Liver (tissue), 9 donors: Measurements from ENCODE around the gene CXCL11. TPM values are rescaled to one million over a fixed set of nuclear protein-coding genes. Genes with fewer than 3 reads are reported as not detected.

Source experiments
- DNase-seq: peaks from one replicate; pipeline ENCODE4 v3.0.0-alpha.2; 2017; ENCODE audit warnings: low spot score
- H3K27ac ChIP-seq, 2 donors: one replicate each; pipeline ENCODE4 v1.7.0; 2013; ENCODE audit warnings: inconsistent platforms in 2 of 2, low read length in 2 of 2, control low read depth in 1 of 2, low read depth in 1 of 2, mild to moderate bottlenecking in 1 of 2
- H3K27me3 ChIP-seq, 4 donors: one replicate each; pipeline versions ENCODE4 v1.6.1 to v1.7.0; 2013; ENCODE audit warnings: low read length in 3 of 4, inconsistent platforms in 1 of 4, mild to moderate bottlenecking in 1 of 4, moderate library complexity in 1 of 4; ENCODE audit not compliant: control insufficient read depth in 4 of 4, insufficient read depth in 4 of 4
- H3K36me3 ChIP-seq, 4 donors: one replicate each; pipeline versions ENCODE4 v1.6.1 to v1.7.0; 2013; ENCODE audit warnings: low read length in 3 of 4, mild to moderate bottlenecking in 3 of 4, low read depth in 1 of 4, moderate library complexity in 1 of 4; ENCODE audit not compliant: control insufficient read depth in 4 of 4, insufficient read depth in 3 of 4
- H3K4me1 ChIP-seq, 4 donors: one replicate each; pipeline versions ENCODE4 v1.6.1 to v1.7.0; 2013; ENCODE audit warnings: low read length in 3 of 4, mild to moderate bottlenecking in 3 of 4, moderate library complexity in 1 of 4; ENCODE audit not compliant: control insufficient read depth in 4 of 4, insufficient read depth in 4 of 4
- H3K4me3 ChIP-seq, 3 donors: one replicate each; pipeline versions ENCODE4 v1.6.1 to v1.7.0; 2013; ENCODE audit warnings: low read length in 3 of 3, control low read depth in 1 of 3, low read depth in 1 of 3, mild to moderate bottlenecking in 1 of 3
- H3K9ac ChIP-seq, 2 donors: one replicate each; pipeline ENCODE4 v1.7.0; 2013; ENCODE audit warnings: low read length in 2 of 2, mild to moderate bottlenecking in 2 of 2, moderate library complexity in 2 of 2, control low read depth in 1 of 2, low read depth in 1 of 2
- H3K9me3 ChIP-seq, 4 donors: one replicate each; pipeline versions ENCODE4 v1.6.1 to v1.7.0; 2013; ENCODE audit warnings: low read length in 3 of 4; ENCODE audit not compliant: control insufficient read depth in 4 of 4
- EGR1 ChIP-seq, 2 donors: IDR thresholded peaks; 2 replicates each; pipeline ENCODE4 v1.6.1; 2016 to 2018; ENCODE audit warnings: antibody characterized with exemption in 2 of 2, low read depth in 2 of 2
- FOXA1 ChIP-seq: IDR thresholded peaks from 2 replicates; pipeline ENCODE4 v1.6.1; 2016; ENCODE audit warnings: antibody characterized with exemption
- FOXA2 ChIP-seq: IDR thresholded peaks from 2 replicates; pipeline ENCODE4 v1.6.1; 2016; ENCODE audit warnings: antibody characterized with exemption
- HNF4A ChIP-seq, 2 donors: conservative IDR thresholded peaks; 2 replicates each; pipeline ENCODE4 v1.6.1; 2016; ENCODE audit warnings: antibody characterized with exemption in 2 of 2, mild to moderate bottlenecking in 2 of 2
- HNF4G ChIP-seq: IDR thresholded peaks from 2 replicates; pipeline ENCODE4 v1.6.1; 2016; ENCODE audit warnings: antibody characterized with exemption
- JUND ChIP-seq, 2 donors: IDR thresholded peaks; 2 replicates each; pipeline ENCODE4 v1.6.1; 2016; ENCODE audit warnings: antibody characterized with exemption in 2 of 2
- RAD21 ChIP-seq, 2 donors: IDR thresholded peaks; 2 replicates each; pipeline ENCODE4 v1.6.1; 2016; ENCODE audit warnings: antibody characterized with exemption in 2 of 2, mild to moderate bottlenecking in 2 of 2
- SP1 ChIP-seq: IDR thresholded peaks from 2 replicates; pipeline ENCODE4 v1.6.1; 2018; ENCODE audit warnings: antibody characterized with exemption, mild to moderate bottlenecking
- YY1 ChIP-seq: IDR thresholded peaks from 2 replicates; pipeline ENCODE4 v1.6.1; 2016; ENCODE audit warnings: antibody characterized with exemption, mild to moderate bottlenecking
- WGBS: extraction: QIAGEN DNeasy Blood & Tissue Kit; methylation state at CpG from one replicate; pipeline ENCODE4 v1.1.7; 2013; 5-methylcytosine and 5-hydroxymethylcytosine counted together
- polyA plus RNA-seq, 2 donors: library from polyadenylated mRNA; stranded (reverse) in 1 of 2; unstranded in 1 of 2; fragments of 200-250 nt in 1 of 2; fragments of >200 nt in 1 of 2; fragmentation: Nextera tagmentation in 1 of 2; extraction: Ambion mirVana in 1 of 2; gene quantifications; one replicate each; pipeline versions ENCODE4 v1.2.1 to v1.2.3, GENCODE V29; 2013 to 2015
- total RNA-seq, 2 donors: library from RNA; depleted of rRNA; stranded (reverse); fragments of >200 nt; gene quantifications; one replicate each; pipeline ENCODE4 v1.2.3, GENCODE V29; 2014
- TF ChIP-seq, protein P1 (sequence below): IDR thresholded peaks from 2 replicates; pipeline ENCODE4 v1.6.1; 2016; ENCODE audit warnings: antibody characterized with exemption
- TF ChIP-seq, protein P2 (sequence below): IDR thresholded peaks from 2 replicates; pipeline ENCODE4 v1.6.1; 2016; ENCODE audit warnings: antibody characterized with exemption
- TF ChIP-seq, protein P3 (sequence below): fragments of 150-350 bp; IDR thresholded peaks from 2 replicates; pipeline ENCODE4 v1.5.1; 2017; ENCODE audit warnings: improper control_type of control experiment, low read depth, low read length; ENCODE audit not compliant: missing input control
- TF ChIP-seq, protein P4 (sequence below): IDR thresholded peaks from 2 replicates; pipeline ENCODE4 v1.6.1; 2016; ENCODE audit warnings: antibody characterized with exemption
- TF ChIP-seq, protein P5 (sequence below): IDR thresholded peaks from 2 replicates; pipeline ENCODE4 v1.6.1; 2016; ENCODE audit warnings: antibody characterized with exemption, mild to moderate bottlenecking
- donor health status: healthy.
- donor health status: healthy.
- donor health status: healthy.
- donor health status: healthy.
- donor health status: healthy.

Gene CXCL11
- total and polyA plus RNA-seq, 4 donors = 0.27 to 0.79 TPM; not detected in 2

DNA sequence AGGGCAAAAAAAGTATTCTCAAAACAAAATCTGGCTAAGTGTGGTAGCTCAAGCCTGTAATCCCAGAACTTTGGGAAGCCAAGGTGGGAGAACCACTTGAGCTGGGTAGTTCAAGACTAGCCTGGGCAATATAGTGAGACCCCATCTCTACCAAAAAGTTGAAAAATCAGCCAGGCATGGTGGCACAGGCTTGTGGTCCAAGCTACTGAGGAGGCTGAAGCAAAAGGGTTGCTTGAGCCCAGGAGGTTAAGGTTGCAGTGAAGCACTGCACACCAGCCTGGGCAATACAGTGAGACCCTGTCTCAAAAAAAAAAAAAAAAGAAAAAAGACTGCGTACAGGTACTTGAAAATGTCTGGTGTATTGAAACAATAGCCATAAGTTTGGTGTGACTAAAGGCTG is 43.4 kb downstream of the CXCL11 start:
- H3K9ac ChIP-seq = no peak overlapping the region
- no peak overlapping the region for H3K4me3 ChIP-seq
- no peaks in the 10 kb centered on the region for H3K27me3 ChIP-seq
- peaks cover 4 to 27% (median 19%) of the 10 kb centered on the region in 4 donors for H3K4me1 ChIP-seq
- no peak for DNase-seq
- no peak overlapping the region for H3K27ac ChIP-seq
- no peak for TF ChIP-seq FOXA2
- TF ChIP-seq, protein P1, sequence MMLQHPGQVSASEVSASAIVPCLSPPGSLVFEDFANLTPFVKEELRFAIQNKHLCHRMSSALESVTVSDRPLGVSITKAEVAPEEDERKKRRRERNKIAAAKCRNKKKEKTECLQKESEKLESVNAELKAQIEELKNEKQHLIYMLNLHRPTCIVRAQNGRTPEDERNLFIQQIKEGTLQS = no peak
- no peak for TF ChIP-seq HNF4A (conservative IDR thresholded peaks at IDR 0.05)
- TF ChIP-seq FOXA1 = no peak
- TF ChIP-seq, protein P2, sequence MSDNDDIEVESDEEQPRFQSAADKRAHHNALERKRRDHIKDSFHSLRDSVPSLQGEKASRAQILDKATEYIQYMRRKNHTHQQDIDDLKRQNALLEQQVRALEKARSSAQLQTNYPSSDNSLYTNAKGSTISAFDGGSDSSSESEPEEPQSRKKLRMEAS = no peak
- H3K9me3 ChIP-seq = no peaks in the 10 kb centered on the region
- 97% methylated on average over 1 of the region's 1 CpG for WGBS
- H3K36me3 ChIP-seq = no peaks in the 10 kb centered on the region

DNA sequence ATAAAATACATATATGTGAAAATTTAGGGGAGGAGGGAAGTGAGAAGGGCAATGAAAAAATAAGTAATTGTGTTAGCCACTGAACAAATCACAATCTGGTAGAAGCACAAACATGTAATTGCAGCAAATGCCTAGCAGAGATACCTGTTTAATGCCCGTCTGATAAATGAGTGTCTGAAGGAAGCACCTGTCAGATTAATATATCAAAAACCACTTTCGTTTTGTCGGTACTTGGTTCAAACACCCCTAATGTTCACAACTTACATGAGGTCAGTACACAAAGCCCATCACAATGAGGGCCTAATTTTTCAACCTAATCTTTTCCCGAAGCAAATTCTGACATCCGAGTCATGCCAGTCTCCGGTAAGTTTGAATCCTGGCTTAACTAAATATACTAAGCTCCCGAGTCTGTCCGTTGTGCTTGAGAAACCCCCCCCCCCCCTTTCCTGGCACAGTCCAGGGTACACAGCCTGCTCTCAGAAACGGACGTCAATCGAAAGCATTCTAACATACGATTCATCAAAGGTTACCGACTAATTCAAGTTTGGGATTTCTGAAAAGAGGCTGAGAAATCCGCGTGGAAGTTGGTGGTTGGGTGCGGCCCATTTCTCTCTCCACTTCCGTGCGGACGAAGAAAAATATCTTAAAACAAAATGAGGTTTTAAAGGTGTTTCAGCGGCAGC is 45.9 kb downstream of the CXCL11 start:
- TF ChIP-seq, protein P1 = no peak
- TF ChIP-seq FOXA1 = no peak
- peak overlapping the region; percentile 48 to 51 for H3K27ac ChIP-seq
- under 1% methylated on average over 20 of the region's 20 CpGs for WGBS
- no peaks in the 10 kb centered on the region for H3K9me3 ChIP-seq
- no peak for DNase-seq
- no peaks in the 10 kb centered on the region for H3K27me3 ChIP-seq
- H3K36me3 ChIP-seq = no peaks in the 10 kb centered on the region
- peaks cover 4 to 27% (median 19%) of the 10 kb centered on the region in 4 donors for H3K4me1 ChIP-seq
- H3K4me3 ChIP-seq = peak overlapping the region; percentile 88 to 95 (median 91)
- peak overlapping the region; percentile 34 to 81 for H3K9ac ChIP-seq

DNA sequence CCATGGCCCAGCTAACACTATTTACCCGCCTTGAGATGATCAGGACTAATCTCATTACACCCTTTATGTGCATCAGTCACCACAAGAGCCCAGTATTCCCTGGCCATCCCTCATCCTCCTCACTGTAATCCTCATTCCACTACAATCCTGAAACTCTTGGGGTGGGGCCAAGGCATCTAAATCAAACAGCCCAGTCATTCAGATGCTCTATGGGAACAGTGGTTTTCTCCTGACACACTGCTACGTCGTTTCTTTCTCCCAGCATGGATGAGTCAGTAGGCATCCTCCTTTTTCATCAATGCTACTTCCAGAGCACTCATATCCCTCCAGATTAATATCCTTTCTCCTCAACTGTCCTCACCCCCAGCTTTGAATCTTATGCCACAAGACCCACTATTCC is 50.8 kb downstream of the CXCL11 start:
- H3K9me3 ChIP-seq = no peaks in the 10 kb centered on the region
- TF ChIP-seq, protein P3, sequence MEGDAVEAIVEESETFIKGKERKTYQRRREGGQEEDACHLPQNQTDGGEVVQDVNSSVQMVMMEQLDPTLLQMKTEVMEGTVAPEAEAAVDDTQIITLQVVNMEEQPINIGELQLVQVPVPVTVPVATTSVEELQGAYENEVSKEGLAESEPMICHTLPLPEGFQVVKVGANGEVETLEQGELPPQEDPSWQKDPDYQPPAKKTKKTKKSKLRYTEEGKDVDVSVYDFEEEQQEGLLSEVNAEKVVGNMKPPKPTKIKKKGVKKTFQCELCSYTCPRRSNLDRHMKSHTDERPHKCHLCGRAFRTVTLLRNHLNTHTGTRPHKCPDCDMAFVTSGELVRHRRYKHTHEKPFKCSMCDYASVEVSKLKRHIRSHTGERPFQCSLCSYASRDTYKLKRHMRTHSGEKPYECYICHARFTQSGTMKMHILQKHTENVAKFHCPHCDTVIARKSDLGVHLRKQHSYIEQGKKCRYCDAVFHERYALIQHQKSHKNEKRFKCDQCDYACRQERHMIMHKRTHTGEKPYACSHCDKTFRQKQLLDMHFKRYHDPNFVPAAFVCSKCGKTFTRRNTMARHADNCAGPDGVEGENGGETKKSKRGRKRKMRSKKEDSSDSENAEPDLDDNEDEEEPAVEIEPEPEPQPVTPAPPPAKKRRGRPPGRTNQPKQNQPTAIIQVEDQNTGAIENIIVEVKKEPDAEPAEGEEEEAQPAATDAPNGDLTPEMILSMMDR = no peak
- TF ChIP-seq, protein P1 = no peak
- TF ChIP-seq JUND (IDR thresholded peaks at IDR 0.05) (no peak), YY1 (no peak), SP1 (no peak), EGR1 (IDR thresholded peaks at IDR 0.05; ENCODE audit: low read depth in 2 of 2) (no peak), FOXA1 (no peak), HNF4G (no peak), RAD21 (IDR thresholded peaks at IDR 0.05) (no peak)
- TF ChIP-seq, protein P4, sequence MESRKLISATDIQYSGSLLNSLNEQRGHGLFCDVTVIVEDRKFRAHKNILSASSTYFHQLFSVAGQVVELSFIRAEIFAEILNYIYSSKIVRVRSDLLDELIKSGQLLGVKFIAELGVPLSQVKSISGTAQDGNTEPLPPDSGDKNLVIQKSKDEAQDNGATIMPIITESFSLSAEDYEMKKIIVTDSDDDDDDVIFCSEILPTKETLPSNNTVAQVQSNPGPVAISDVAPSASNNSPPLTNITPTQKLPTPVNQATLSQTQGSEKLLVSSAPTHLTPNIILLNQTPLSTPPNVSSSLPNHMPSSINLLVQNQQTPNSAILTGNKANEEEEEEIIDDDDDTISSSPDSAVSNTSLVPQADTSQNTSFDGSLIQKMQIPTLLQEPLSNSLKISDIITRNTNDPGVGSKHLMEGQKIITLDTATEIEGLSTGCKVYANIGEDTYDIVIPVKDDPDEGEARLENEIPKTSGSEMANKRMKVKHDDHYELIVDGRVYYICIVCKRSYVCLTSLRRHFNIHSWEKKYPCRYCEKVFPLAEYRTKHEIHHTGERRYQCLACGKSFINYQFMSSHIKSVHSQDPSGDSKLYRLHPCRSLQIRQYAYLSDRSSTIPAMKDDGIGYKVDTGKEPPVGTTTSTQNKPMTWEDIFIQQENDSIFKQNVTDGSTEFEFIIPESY = no peak
- TF ChIP-seq, protein P5, sequence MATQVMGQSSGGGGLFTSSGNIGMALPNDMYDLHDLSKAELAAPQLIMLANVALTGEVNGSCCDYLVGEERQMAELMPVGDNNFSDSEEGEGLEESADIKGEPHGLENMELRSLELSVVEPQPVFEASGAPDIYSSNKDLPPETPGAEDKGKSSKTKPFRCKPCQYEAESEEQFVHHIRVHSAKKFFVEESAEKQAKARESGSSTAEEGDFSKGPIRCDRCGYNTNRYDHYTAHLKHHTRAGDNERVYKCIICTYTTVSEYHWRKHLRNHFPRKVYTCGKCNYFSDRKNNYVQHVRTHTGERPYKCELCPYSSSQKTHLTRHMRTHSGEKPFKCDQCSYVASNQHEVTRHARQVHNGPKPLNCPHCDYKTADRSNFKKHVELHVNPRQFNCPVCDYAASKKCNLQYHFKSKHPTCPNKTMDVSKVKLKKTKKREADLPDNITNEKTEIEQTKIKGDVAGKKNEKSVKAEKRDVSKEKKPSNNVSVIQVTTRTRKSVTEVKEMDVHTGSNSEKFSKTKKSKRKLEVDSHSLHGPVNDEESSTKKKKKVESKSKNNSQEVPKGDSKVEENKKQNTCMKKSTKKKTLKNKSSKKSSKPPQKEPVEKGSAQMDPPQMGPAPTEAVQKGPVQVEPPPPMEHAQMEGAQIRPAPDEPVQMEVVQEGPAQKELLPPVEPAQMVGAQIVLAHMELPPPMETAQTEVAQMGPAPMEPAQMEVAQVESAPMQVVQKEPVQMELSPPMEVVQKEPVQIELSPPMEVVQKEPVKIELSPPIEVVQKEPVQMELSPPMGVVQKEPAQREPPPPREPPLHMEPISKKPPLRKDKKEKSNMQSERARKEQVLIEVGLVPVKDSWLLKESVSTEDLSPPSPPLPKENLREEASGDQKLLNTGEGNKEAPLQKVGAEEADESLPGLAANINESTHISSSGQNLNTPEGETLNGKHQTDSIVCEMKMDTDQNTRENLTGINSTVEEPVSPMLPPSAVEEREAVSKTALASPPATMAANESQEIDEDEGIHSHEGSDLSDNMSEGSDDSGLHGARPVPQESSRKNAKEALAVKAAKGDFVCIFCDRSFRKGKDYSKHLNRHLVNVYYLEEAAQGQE = no peak
- H3K4me1 ChIP-seq = peaks cover 5 to 22% (median 17%) of the 10 kb centered on the region in 4 donors
- no peaks in the 10 kb centered on the region for H3K27me3 ChIP-seq
- no peak for DNase-seq
- 91% methylated on average over 3 of the region's 3 CpGs for WGBS
- peaks cover 1 to 17% (median 14%) of the 10 kb centered on the region in 4 donors for H3K36me3 ChIP-seq
- no peak overlapping the region for H3K27ac ChIP-seq
- no peak overlapping the region for H3K9ac ChIP-seq
- H3K4me3 ChIP-seq = no peak overlapping the region
